ENCODE results near the gene CWC25. TPM values are rescaled to one million over a fixed set of nuclear protein-coding genes. Genes with fewer than 3 reads are reported as not detected.

CWC25 gene
- total RNA-seq, 4 donors from 2014 or later: 15.2 to 49.6 (median 30.5) TPM

DNA sequence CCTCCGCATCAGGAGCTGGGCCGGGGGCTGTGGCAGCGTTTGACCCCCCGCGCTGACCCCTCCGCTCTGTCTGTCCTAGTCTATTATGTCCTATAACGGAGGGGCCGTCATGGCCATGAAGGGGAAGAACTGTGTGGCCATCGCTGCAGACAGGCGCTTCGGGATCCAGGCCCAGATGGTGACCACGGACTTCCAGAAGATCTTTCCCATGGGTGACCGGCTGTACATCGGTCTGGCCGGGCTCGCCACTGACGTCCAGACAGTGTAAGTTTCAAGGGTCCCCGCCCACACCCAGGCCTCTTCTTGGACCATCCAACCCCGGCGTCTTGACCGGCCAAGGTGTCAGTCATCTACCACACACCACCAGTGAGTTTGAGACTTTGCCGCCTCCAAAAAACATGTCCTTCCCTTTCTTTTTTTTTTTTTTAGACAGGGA lies 72.0 kb downstream of the CWC25 start:
- ATAC-seq (ENCODE audit: low FRiP score) (no peak), DNase-seq (ENCODE audit: low spot score) (no peak)
- TF ChIP-seq, protein P1, sequence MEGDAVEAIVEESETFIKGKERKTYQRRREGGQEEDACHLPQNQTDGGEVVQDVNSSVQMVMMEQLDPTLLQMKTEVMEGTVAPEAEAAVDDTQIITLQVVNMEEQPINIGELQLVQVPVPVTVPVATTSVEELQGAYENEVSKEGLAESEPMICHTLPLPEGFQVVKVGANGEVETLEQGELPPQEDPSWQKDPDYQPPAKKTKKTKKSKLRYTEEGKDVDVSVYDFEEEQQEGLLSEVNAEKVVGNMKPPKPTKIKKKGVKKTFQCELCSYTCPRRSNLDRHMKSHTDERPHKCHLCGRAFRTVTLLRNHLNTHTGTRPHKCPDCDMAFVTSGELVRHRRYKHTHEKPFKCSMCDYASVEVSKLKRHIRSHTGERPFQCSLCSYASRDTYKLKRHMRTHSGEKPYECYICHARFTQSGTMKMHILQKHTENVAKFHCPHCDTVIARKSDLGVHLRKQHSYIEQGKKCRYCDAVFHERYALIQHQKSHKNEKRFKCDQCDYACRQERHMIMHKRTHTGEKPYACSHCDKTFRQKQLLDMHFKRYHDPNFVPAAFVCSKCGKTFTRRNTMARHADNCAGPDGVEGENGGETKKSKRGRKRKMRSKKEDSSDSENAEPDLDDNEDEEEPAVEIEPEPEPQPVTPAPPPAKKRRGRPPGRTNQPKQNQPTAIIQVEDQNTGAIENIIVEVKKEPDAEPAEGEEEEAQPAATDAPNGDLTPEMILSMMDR (IDR thresholded peaks at IDR 0.05): no peak

DNA sequence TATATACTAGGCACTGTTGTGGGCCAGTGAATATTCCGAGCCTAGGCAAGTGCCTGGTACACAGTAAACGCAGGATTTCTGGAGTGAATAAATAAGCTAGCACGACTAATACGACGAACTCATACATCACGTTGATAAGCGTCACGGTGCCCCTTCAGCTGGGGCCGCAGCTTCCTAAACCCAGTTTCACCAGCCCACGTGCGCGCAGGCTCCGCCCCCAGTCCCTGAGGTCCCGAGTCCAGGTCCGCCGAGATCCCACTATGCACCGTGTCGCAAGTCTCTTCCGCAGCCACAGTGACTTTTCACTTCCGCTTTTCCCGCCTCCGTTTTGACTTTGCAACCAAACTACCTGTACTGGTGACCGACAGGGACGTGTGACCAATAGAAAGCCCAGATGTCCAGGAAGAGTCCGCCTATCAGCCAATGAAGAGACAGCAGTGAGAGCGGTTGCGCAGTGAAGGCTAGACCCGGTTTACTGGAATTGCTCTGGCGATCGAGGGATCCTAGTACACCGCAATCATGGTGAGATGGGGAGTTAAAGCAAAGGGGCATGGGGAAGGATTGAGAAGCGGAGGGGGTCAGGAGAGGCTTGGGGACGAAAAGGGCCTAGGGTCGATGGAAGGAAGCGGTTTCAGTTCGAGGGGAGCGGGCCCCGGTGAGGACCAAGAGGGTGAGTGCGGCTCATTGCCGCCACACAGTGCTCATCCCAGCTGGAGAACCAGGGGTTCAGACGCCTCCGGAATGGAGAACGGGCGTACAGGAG lies 72.6 kb downstream of the CWC25 start, which contains the start of gene PSMB3:
TSS of gene PSMB3 (plus strand) at position 434 of the 763 bp plus-strand sequence. CDS start at position 520, 86 bp downstream.
- DNase-seq (ENCODE audit: low spot score): peak; percentile 90
- ATAC-seq (ENCODE audit: low FRiP score): peak; percentile 81
- TF ChIP-seq, protein P1 (IDR thresholded peaks at IDR 0.05): no peak

DNA sequence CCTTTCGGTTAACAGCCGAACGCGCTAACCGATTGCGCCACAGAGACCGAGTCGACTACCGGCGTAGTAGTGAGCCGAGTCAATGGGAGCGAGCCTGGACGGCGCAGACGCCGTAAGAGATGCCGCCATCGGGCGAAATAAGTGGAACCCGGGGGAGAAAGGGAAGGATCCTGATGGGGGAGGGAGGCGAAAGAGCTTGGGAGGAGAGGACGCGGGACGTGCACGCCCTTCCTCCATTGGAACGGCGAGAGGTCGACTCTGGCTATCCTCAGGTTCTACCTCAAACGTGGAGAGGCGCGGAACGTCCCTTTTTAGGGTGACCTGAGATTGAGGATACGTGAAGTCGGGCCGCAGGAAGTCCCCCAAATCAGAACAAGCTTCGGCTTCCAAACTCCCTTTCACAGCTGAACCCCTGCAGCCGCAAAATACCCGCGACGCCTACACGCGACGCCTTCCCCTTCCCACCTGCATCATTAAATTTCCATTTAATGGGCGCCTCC lies 73.3 kb downstream of the CWC25 start:
- peak; percentile 45 for ATAC-seq (ENCODE audit: low FRiP score)
- TF ChIP-seq, protein P1 (IDR thresholded peaks at IDR 0.05): no peak
- DNase-seq (ENCODE audit: low spot score): peak; percentile 82

DNA sequence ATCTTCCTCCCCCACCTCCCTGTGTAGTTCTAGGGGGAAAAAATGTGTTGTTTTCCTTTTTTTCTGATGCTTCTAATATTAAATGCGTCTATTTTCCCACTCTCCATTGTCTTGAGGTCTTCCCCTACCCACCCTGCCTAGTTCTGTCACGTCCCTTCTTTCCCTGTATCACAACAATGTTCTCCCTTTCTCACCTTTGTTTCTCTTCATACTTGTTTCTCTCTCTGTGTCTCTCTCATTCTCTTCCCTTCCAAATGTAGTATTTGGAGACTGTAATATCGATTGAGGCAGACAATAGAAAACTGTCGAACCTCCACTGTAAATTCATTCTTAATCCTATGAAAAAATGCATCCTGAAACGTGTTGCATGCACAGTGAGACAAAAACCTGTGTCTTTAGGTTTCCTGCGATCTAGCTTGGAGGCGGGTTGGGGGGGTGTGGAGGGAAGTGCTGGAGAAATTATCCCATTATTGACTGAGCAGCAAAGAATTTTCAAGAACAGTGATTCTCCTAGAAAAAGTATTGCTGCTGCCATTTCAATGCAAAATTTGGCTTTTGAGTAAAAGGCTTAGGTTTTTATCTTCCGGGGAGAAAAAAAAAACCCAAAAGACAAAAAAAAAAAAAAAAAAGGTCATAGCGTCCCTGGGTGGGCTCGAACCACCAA lies 73.8 kb downstream of the CWC25 start:
- TF ChIP-seq, protein P1 (IDR thresholded peaks at IDR 0.05): no peak
- DNase-seq (ENCODE audit: low spot score): no peak
- ATAC-seq (ENCODE audit: low FRiP score): no peak

Small RNA genes lying within 50 kb of the gene (small RNA-seq; reads per million reads assigned to genes)
- gene MIR4727: not detected
- gene RNU6-866P: not detected
- not detected for gene SNORA21
- not detected for gene SNORA21B

Other genes starting within 250 kb of the CWC25 start
- 1 to 10 TPM; 1.2 to 5.6 (median 2.7) TPM for gene SRCIN1, start 219.4 kb downstream of the CWC25 start, total RNA-seq
- 1 to 10 TPM in 2 of 4 donors, under 1 TPM in 2; 0.38 to 5.2 (median 1.5) TPM for gene EPOP, start 150.4 kb downstream of the CWC25 start, total RNA-seq
- 100 to 1,000 TPM in 1 of 4 donors, 10 to 100 TPM in 3; 38.7 to 108 (median 54.8) TPM for gene MLLT6, start 120.0 kb downstream of the CWC25 start, total RNA-seq
- gene CISD3, start 95.0 kb downstream of the CWC25 start, total RNA-seq: 10 to 100 TPM in 3 of 4 donors, 1 to 10 TPM in 1; 7.6 to 25.5 (median 15.7) TPM
- 10 to 100 TPM in 1 of 4 donors, 1 to 10 TPM in 3; 3.2 to 17.0 (median 6.1) TPM for gene PCGF2, start 77.0 kb downstream of the CWC25 start, total RNA-seq
- gene PSMB3, start 72.6 kb downstream of the CWC25 start, total RNA-seq: 100 to 1,000 TPM; 140 to 169 (median 155) TPM
- 10 to 100 TPM; 25.7 to 79.0 (median 47.2) TPM for gene PIP4K2B, start 25.8 kb downstream of the CWC25 start, total RNA-seq
- gene RPL23, start 28.4 kb upstream of the CWC25 start, total RNA-seq: 1,000 to 10,000 TPM; 1,566 to 2,133 (median 2,034) TPM
- 100 to 1,000 TPM; 111 to 174 (median 148) TPM for gene LASP1, start 44.7 kb upstream of the CWC25 start, total RNA-seq
- not detected for gene FBXO47, start 142.1 kb upstream of the CWC25 start, total RNA-seq

Measured in omental fat pad (tissue), 4 donors.